Smooth muscle cell (in vitro differentiated cells): ENCODE results near the gene RABGAP1. TPM values are rescaled to one million over a fixed set of nuclear protein-coding genes. Genes with fewer than 3 reads are reported as not detected.

Experiments used
- DNase-seq: peaks from one replicate; lab custom pipeline; 2025; ENCODE audit not compliant: unreplicated experiment; lab: John Stamatoyannopoulos, UW
- H2AFZ ChIP-seq: fragments of 200-600 bp; sonication (generic); 2 replicates; pipeline ENCODE4 v1.6.0; 2016; ENCODE audit warnings: antibody characterized with exemption, low read depth, mild to moderate bottlenecking
- H3F3A ChIP-seq: fragments of 200-600 bp; sonication (generic); 2 replicates; pipeline ENCODE4 v1.6.0; 2017; ENCODE audit warnings: antibody characterized with exemption, low read depth
- H3K27ac ChIP-seq: fragments of 200-600 bp; sonication (generic); 2 replicates; pipeline ENCODE4 v1.5.1; 2016; ENCODE audit warnings: low read depth, mild to moderate bottlenecking
- H3K27me3 ChIP-seq: fragments of 200-600 bp; sonication (generic); 2 replicates; pipeline ENCODE4 v1.6.1; 2016; ENCODE audit warnings: low read depth, mild to moderate bottlenecking
- H3K36me3 ChIP-seq: fragments of 200-600 bp; sonication (generic); 2 replicates; pipeline ENCODE4 v1.5.1; 2016; ENCODE audit warnings: low read depth
- H3K4me1 ChIP-seq: fragments of 200-600 bp; sonication (generic); 2 replicates; pipeline ENCODE4 v1.5.1; 2016; ENCODE audit warnings: low read depth
- H3K4me2 ChIP-seq: fragments of 200-600 bp; sonication (generic); 2 replicates; pipeline ENCODE4 v1.6.0; 2016; ENCODE audit warnings: mild to moderate bottlenecking
- H3K4me3 ChIP-seq: fragments of 200-600 bp; sonication (generic); 2 replicates; pipeline ENCODE4 v1.5.1; 2016; ENCODE audit warnings: mild to moderate bottlenecking
- H3K79me2 ChIP-seq: fragments of 200-600 bp; sonication (generic); 2 replicates; pipeline ENCODE4 v1.6.0; 2016; ENCODE audit warnings: low read depth, mild to moderate bottlenecking
- H3K9ac ChIP-seq: fragments of 200-600 bp; sonication (generic); 2 replicates; pipeline ENCODE4 v1.6.0; 2016; ENCODE audit warnings: low read depth
- H3K9me3 ChIP-seq: fragments of 200-600 bp; sonication (generic); replicated peaks from 2 replicates; pipeline ENCODE4 v1.5.1; 2016; ENCODE audit warnings: low read depth
- H4K20me1 ChIP-seq: fragments of 200-600 bp; sonication (generic); 2 replicates; pipeline ENCODE4 v1.6.0; 2016; ENCODE audit warnings: low read depth
- whole genome bisulfite sequencing: methylation state at CpG from one replicate; pipeline ENCODE4 v1.1.7; 2016; ENCODE audit warnings: low lambda C conversion rate; 5-methylcytosine and 5-hydroxymethylcytosine counted together
- polyA plus RNA-seq: library from polyadenylated mRNA; unstranded; fragments of >200 nt; fragmentation: Nextera tagmentation; extraction: Ambion mirVana; gene quantifications from 2 replicates; pipeline ENCODE4 v1.2.1, GENCODE V29; 2016
- total RNA-seq: library from RNA; depleted of rRNA; stranded (reverse); fragments of >200 nt; gene quantifications from 2 replicates; pipeline ENCODE4 v1.2.3, GENCODE V29; 2014
- TF ChIP-seq, protein P1 (sequence below): fragments of 200-600 bp; sonication (generic); IDR thresholded peaks from 2 replicates; pipeline ENCODE4 v1.5.1; 2017; ENCODE audit warnings: borderline replicate concordance, mild to moderate bottlenecking, antibody characterized with exemption; ENCODE audit not compliant: insufficient read depth, poor library complexity, severe bottlenecking

The RABGAP1 gene
- total and polyA plus RNA-seq, 2 experiments from 2014 or later = 13.5 to 31.8 TPM

DNA sequence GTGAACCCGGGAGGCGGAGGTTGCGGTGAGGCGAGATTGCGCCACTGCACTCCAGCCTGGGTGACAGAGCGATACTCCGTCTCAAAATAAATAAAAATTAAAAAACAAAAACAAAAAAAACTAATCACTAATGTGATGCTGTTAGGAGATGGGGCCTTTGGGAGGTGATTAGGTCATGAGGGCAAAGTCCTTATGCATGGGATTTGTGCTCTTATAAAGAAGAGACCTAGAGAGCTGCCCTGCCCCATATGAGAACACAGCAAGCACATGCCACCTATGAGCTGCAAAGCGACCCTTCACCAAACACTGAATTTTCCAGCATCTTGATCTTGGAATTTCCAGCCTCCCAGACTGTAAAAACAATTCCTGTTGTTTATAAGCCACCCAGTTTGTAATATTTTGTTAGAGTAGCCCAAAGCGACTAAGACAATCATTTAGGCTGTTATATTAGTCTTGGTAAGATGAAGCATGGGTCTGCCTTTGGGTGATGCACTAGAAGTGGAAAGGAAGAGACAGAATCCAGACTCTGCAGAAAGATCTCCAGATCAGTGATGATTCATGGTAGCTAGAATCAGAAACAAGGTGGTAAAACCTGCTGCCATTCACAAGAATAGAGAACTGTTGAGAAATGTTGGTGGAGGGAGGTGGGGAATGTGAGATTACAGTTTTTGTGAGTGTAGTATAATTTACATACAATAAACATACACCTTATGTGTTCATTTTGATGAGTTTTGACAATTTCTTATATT lies 118.8 kb downstream of the RABGAP1 start:
- no peaks in the 10 kb centered on the region for H3K79me2 ChIP-seq

GRCh38 chr9:123061216-123061615 lies 120.4 kb downstream of the RABGAP1 start:
- Histone ChIP-seq H3K9ac (no peak overlapping the region), H3K79me2 (no peaks in the 10 kb centered on the region), H3K27ac (no peak overlapping the region), H2AFZ (no peak overlapping the region), H3K4me3 (no peak overlapping the region), H3K36me3 (peaks cover 5% of the 10 kb centered on the region), H3K4me2 (no peak overlapping the region), H3K27me3 (no peaks in the 10 kb centered on the region), H3F3A (no peaks in the 10 kb centered on the region), H4K20me1 (no peaks in the 10 kb centered on the region), H3K9me3 (no peaks in the 10 kb centered on the region), H3K4me1 (no peaks in the 10 kb centered on the region)
- TF ChIP-seq, protein P1, sequence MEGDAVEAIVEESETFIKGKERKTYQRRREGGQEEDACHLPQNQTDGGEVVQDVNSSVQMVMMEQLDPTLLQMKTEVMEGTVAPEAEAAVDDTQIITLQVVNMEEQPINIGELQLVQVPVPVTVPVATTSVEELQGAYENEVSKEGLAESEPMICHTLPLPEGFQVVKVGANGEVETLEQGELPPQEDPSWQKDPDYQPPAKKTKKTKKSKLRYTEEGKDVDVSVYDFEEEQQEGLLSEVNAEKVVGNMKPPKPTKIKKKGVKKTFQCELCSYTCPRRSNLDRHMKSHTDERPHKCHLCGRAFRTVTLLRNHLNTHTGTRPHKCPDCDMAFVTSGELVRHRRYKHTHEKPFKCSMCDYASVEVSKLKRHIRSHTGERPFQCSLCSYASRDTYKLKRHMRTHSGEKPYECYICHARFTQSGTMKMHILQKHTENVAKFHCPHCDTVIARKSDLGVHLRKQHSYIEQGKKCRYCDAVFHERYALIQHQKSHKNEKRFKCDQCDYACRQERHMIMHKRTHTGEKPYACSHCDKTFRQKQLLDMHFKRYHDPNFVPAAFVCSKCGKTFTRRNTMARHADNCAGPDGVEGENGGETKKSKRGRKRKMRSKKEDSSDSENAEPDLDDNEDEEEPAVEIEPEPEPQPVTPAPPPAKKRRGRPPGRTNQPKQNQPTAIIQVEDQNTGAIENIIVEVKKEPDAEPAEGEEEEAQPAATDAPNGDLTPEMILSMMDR = no peak
- DNase-seq = no peak
- 91% methylated on average over 7 of the region's 7 CpGs for WGBS

More for the DNA sequence above, 118.8 kb downstream of the RABGAP1 start:
- DNase-seq = no peak
- TF ChIP-seq, protein P1 = no peak
- no peak overlapping the region for H3K9ac ChIP-seq
- H3K27me3 ChIP-seq = no peaks in the 10 kb centered on the region
- H2AFZ ChIP-seq = no peak overlapping the region
- no peaks in the 10 kb centered on the region for H3K4me1 ChIP-seq
- no peaks in the 10 kb centered on the region for H3F3A ChIP-seq
- H3K36me3 ChIP-seq = peaks cover 2% of the 10 kb centered on the region
- H4K20me1 ChIP-seq = no peaks in the 10 kb centered on the region
- 97% methylated on average over 9 of the region's 9 CpGs for WGBS
- no peak overlapping the region for H3K4me3 ChIP-seq
- no peak overlapping the region for H3K4me2 ChIP-seq
- no peaks in the 10 kb centered on the region for H3K9me3 ChIP-seq
- H3K27ac ChIP-seq = no peak overlapping the region

- H3K4me1 ChIP-seq = no peaks in the 10 kb centered on the region
These were observed 121.7 kb downstream of the RABGAP1 start for GRCh38 chr9:123062351-123063176.

More at GRCh38 chr9:123062351-123063176, 121.7 kb downstream of the RABGAP1 start:
- TF ChIP-seq, protein P1 = no peak
- H3K36me3 ChIP-seq = peaks cover 5% of the 10 kb centered on the region
- WGBS = 98% methylated on average over 7 of the region's 7 CpGs
- no peak overlapping the region for H3K4me2 ChIP-seq
- no peaks in the 10 kb centered on the region for H4K20me1 ChIP-seq
- H3K4me3 ChIP-seq = no peak overlapping the region
- H3K79me2 ChIP-seq = no peaks in the 10 kb centered on the region
- H3K9ac ChIP-seq = no peak overlapping the region
- no peaks in the 10 kb centered on the region for H3F3A ChIP-seq
- no peak for DNase-seq
- no peak overlapping the region for H2AFZ ChIP-seq
- H3K27me3 ChIP-seq = no peaks in the 10 kb centered on the region
- no peak overlapping the region for H3K27ac ChIP-seq
- H3K9me3 ChIP-seq = no peaks in the 10 kb centered on the region
